Middle frontal gyrus (tissue), 1 donor: ENCODE data around the gene KCTD2.
"Not testable (repeated sequence)": the region's sequence is repeated elsewhere in the genome, so short reads cannot be mapped to it uniquely, and the experiment has no call there.

Experiments used
- DNase-seq: peaks from one replicate; pipeline ENCODE4 v3.0.0-alpha.2; 2015; ENCODE audit warnings: low spot score; ENCODE audit errors: extremely low spot score

KCTD2 gene

GRCh38 chr17:75046407-75047289, at the start of gene KCTD2, which contains the start of gene ATP5PD:
KCTD2 (plus strand) TSS chr17:75047225; CDS start chr17:75047251, 26 bp downstream.
ATP5PD (minus strand) TSS chr17:75046969; CDS start chr17:75042650, 4,319 bp downstream.
- DNase-seq, result peak; percentile 86

DNA sequence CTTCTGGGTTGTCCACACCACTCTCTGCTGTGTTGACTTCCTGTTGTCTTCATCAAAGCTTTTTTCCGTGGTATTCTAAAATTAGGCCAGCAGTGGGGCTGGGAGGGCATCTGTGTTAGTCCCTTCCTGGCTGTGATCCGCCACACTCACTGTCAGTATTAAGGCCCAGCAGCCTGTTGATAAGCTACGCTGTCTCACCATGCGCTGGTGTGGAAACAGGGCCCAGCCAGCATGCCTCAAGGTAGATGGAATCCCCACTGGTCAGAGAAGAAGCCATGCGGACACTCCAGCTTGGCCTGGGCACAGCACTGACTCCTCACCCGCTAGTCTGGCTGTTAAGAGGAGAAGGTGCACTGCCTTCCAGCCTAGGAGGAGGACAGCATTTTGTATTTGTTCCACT, 48.2 kb upstream of the KCTD2 start:
- DNase-seq, result no peak

DNA sequence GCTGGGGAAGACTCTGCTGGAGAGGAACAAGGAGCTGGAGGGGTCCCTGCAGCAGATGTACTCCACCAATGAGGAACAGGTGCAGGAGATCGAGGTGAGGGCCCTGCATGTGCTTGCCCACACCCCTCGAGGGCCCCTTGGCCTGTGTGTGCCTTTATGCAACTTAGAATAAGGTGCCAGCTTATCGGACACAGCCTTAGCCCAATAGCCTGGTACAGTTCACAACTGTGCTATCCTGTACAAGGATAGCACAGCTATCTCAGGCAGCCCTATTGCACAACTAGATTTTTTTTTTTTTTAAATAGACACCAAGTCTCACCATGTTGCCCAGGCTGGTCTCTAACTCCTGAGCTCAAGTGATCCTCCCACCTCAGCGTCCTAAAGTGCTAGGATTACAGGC, 47.5 kb upstream of the KCTD2 start:
- DNase-seq, result no peak

GRCh38 chr17:75001915-75002843, 44.8 kb upstream of the KCTD2 start:
- no peak for DNase-seq

DNA sequence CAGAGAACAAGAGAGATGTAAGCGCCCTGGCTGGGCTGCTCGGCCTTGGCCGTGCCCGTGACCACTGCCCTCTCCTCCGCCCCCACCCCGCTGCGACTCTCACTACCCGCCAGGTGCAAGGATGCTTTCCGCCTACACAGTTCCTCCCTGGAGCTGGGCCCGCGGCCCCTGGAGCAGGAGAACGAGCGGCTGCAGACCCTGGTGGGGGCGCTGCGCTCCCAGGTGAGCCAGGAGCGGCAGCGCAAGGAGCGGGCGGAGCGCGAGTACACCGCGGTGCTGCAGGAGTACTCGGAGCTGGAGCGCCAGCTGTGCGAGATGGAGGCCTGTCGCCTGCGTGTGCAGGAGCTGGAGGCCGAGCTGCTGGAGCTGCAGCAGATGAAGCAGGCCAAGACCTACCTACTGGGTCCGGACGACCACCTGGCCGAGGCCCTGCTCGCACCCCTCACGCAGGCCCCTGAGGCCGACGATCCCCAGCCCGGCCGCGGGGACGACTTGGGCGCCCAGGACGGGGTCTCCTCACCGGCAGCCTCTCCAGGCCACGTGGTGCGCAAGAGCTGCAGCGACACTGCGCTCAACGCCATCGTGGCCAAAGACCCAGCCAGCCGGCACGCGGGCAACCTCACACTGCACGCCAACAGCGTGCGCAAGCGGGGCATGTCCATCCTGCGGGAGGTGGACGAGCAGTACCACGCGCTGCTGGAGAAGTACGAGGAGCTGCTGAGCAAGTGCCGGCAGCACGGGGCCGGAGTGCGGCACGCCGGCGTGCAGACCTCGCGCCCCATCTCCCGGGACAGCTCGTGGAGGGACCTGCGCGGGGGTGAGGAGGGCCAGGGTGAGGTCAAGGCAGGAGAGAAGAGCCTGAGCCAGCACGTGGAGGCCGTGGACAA, 43.7 kb upstream of the KCTD2 start:
- no peak for DNase-seq

DNA sequence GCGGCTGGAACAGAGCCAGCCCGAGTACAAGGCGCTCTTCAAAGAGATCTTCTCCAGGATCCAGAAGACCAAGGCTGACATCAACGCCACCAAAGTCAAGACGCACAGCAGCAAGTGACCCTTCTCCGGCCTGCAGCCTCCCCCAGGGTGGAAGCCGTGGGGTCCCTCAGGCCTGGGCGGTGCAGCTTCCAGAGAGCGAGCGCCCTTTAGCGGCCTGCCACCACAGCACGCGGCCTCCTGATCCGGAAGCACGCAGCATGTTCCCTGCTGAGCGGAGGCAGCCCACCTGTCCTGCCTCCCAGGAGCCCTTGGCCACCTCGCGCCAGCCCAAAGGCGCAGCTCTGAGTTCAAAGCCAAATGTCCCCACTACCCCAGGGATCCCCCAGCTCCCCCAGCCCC, 43.1 kb upstream of the KCTD2 start:
- DNase-seq, result no peak

- DNase-seq, result no peak
These were observed 42.7 kb upstream of the KCTD2 start for GRCh38 chr17:75004371-75004770.

- DNase-seq, result no peak
These were observed 41.7 kb upstream of the KCTD2 start for GRCh38 chr17:75005291-75005690.

GRCh38 chr17:75006084-75006483, 40.9 kb upstream of the KCTD2 start:
- DNase-seq, result not testable (repeated sequence)

- no peak for DNase-seq
These were observed 40.4 kb upstream of the KCTD2 start for GRCh38 chr17:75006653-75007052.

- no peak for DNase-seq
These were observed 38.7 kb upstream of the KCTD2 start for GRCh38 chr17:75008373-75008772.

- DNase-seq, result no peak
These were observed 37.8 kb upstream of the KCTD2 start for GRCh38 chr17:75009139-75009724.

- no peak for DNase-seq
These were observed 36.2 kb upstream of the KCTD2 start for GRCh38 chr17:75010683-75011400.

DNA sequence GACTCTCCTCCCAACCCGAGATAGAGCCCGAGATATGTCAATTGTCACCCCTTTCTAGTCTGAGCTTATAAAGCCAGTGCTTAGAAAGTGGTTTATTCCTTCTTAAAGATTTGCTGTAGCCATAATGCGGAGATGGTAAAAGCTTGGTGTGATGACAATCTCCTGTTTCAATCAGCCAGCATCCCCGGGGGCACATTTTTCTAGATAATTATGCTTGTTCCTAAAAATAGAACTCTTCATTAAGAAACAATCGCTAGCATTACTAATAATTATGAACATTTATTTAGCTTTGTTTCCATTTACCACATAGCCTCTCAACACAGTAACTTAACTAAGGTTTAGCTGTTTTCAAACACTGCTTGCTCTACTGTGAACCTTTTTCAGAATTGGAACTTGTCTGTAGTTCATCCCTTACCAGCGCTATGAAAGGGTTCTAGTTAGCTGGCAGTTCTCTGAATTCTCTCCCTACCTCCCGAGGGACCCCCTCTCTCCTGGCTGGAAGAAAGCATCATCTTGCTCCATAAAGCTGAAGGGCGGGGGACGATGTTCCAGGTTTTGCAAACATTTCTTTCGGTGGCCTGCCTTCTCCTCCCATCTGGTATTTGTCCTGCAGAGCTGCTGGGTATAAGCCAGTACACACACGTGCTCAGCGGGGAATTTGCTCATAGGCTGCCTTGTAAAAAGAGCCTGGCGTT, 35.5 kb upstream of the KCTD2 start:
- DNase-seq, result peak; percentile 13

- DNase-seq, result no peak
These were observed 35.0 kb upstream of the KCTD2 start for GRCh38 chr17:75012096-75012345.

- peak; percentile 84 for DNase-seq
These were observed 34.5 kb upstream of the KCTD2 start, which contains the start of gene MRPL58 for GRCh38 chr17:75012346-75013091. MRPL58 (plus strand) TSS chr17:75012670; CDS start chr17:75012687, 17 bp downstream.

DNA sequence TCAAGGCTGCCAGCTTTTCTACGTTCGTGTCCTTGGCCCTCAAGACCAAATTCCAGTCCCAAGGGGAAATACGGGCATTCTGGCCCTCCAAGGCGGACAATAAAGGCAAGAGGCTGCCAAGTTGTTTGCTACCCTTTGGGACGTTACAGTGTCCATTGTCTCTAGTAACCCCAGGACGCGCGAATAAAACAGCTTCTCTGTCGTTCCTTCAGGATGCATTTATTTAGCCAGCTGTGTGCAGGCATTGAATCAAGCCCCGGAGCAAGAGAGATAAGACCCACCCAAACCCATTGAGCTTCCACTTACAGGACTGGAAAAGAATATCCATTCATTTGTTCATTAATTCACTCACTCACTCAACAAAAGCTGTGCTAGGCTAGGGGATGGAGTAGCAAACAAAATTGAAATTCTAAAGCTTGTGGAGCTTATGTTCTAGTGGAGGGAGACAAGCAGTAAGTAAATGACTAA, 33.9 kb upstream of the KCTD2 start:
- no peak for DNase-seq

- DNase-seq, result no peak
These were observed 27.9 kb upstream of the KCTD2 start for GRCh38 chr17:75019146-75019545.

DNA sequence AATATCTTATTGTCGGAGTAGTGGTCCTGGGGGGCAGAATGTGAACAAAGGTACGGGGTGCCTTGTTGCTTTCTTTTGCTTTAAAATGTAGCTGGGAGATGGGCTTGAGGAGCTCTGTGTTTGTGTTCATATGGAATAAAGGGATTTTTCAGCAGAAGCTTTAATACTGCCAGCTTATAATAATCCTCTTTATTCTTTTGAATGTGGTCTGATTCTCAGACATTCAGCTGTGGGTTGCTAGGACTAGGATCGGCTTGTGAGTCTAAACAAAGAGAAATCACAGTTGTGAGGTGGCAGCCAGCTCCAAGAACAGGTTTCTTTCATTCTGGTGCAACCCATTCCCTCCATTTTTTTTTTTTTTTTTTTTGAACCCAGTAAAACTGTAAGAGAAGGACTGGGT, 27.3 kb upstream of the KCTD2 start:
- DNase-seq, result no peak
